Ishikawa (cell line): Measurements from ENCODE around the gene BRAP.

Experiments used
- CREB1 ChIP-seq: IDR thresholded peaks from 2 replicates; pipeline ENCODE4 v1.6.1; 2012; ENCODE audit warnings: low read depth
- YY1 ChIP-seq: IDR thresholded peaks from 2 replicates; pipeline ENCODE4 v1.6.1; 2012; ENCODE audit warnings: low read depth
- ZBTB7A ChIP-seq: IDR thresholded peaks from 2 replicates; pipeline ENCODE4 v1.6.1; 2012; ENCODE audit warnings: low read depth

- TF ChIP-seq CREB1 (no peak), ZBTB7A (no peak), YY1 (no peak)
These were observed 390 bp downstream of the BRAP start for GRCh38 chr12:111685322-111685810.
